GM11168 (cell line): Measurements from ENCODE around the gene ADCY2.

Experiments
- in situ Hi-C: fragments of 300-500 bp; cut with MboI; formaldehyde crosslinking; loops from one replicate; pipeline ENCODE4 v1.12.0; 2022; ENCODE audit warnings: low sequenced_read_pairs; ENCODE audit not compliant: unreplicated experiment

ADCY2 gene

GRCh38 chr5:7811715-7812114, 415.8 kb downstream of the ADCY2 start:
- in situ Hi-C loops: no loop called here

GRCh38 chr5:7813007-7813406, 417.1 kb downstream of the ADCY2 start:
- in situ Hi-C loops: no loop called here

- in situ Hi-C loops: no loop called here
Observed at GRCh38 chr5:7813576-7813975, 417.6 kb downstream of the ADCY2 start.

GRCh38 chr5:7814816-7815215, 418.9 kb downstream of the ADCY2 start:
- in situ Hi-C loops: no loop called here

- in situ Hi-C loops: no loop called here
Observed at GRCh38 chr5:7815892-7816534, 420.1 kb downstream of the ADCY2 start.

- in situ Hi-C loops: no loop called here
Observed at GRCh38 chr5:7816535-7816901, 420.6 kb downstream of the ADCY2 start.

GRCh38 chr5:7822449-7822848, 426.5 kb downstream of the ADCY2 start:
- in situ Hi-C loops: no loop called here

GRCh38 chr5:7823594-7823993, 427.7 kb downstream of the ADCY2 start:
- in situ Hi-C loops: no loop called here

GRCh38 chr5:7824995-7825394, 429.1 kb downstream of the ADCY2 start:
- in situ Hi-C loops: no loop called here

- in situ Hi-C loops: no loop called here
Observed at GRCh38 chr5:7825630-7826029, 429.7 kb downstream of the ADCY2 start.

GRCh38 chr5:7827610-7828009, 431.7 kb downstream of the ADCY2 start:
- in situ Hi-C loops: no loop called here

- in situ Hi-C loops: no loop called here
Observed at GRCh38 chr5:7828269-7828668, 432.3 kb downstream of the ADCY2 start.

GRCh38 chr5:7834982-7835381, 439.0 kb downstream of the ADCY2 start:
- in situ Hi-C loops: no loop called here

- in situ Hi-C loops: no loop called here
Observed at GRCh38 chr5:7837403-7837802, 441.5 kb downstream of the ADCY2 start.

- in situ Hi-C loops: no loop called here
Observed at GRCh38 chr5:7842531-7842930, 446.6 kb downstream of the ADCY2 start.

GRCh38 chr5:7844901-7845300, 449.0 kb downstream of the ADCY2 start:
- in situ Hi-C loops: no loop called here

- in situ Hi-C loops: no loop called here
Observed at GRCh38 chr5:7845557-7845956, 449.6 kb downstream of the ADCY2 start.

- in situ Hi-C loops: no loop called here
Observed at GRCh38 chr5:7846327-7846726, 450.4 kb downstream of the ADCY2 start.

- in situ Hi-C loops: no loop called here
Observed at GRCh38 chr5:7848296-7848695, 452.4 kb downstream of the ADCY2 start.

- in situ Hi-C loops: no loop called here
Observed at GRCh38 chr5:7849681-7850394, 453.9 kb downstream of the ADCY2 start.

GRCh38 chr5:7850395-7851239, 454.7 kb downstream of the ADCY2 start, which contains the start of gene CFAP90:
Gene CFAP90 (minus strand): TSS chr5:7851133. CDS start chr5:7851021, 112 bp downstream.
- in situ Hi-C loops: no loop called here
